PC-9 (cell line): ENCODE data around the gene PKN2. TPM values are rescaled to one million over a fixed set of nuclear protein-coding genes. Genes with fewer than 3 reads are reported as not detected.

Source experiments
- BruUV-seq: library from RNA; stranded (reverse); fragments of 400-500 nt; replicated peaks from 2 replicates; lab custom pipeline; 2021; lab: Mats Ljungman, UMichigan
- CTCF ChIA-PET: fragments of 300-600 bp; sonication (Branson Sonifier 250); formaldehyde crosslinking; loops from one replicate; lab custom pipeline; 2022; ENCODE audit warnings: antibody characterized with exemption; lab: Charles Lee
- POLR2A ChIA-PET: fragments of 300-600 bp; sonication (Branson Sonifier 250); formaldehyde crosslinking; loops from one replicate; lab custom pipeline; 2022; ENCODE audit warnings: antibody characterized with exemption; ENCODE audit not compliant: unreplicated experiment; lab: Charles Lee
- DNase-seq, 2 experiments: peaks; one replicate each; pipeline versions ENCODE4 v3.0.0 to v3.0.0-alpha.2; 2015 to 2022; ENCODE audit warnings: mixed read lengths in 1 of 2
- H2AFZ ChIP-seq: fragments of 200-600 bp; sonication (generic); 2 replicates; pipeline ENCODE4 v1.8.1; 2017; ENCODE audit warnings: antibody characterized with exemption
- H3F3A ChIP-seq: fragments of 200-600 bp; sonication (generic); 2 replicates; pipeline ENCODE4 v1.8.1; 2017; ENCODE audit warnings: antibody characterized with exemption, mild to moderate bottlenecking, low read depth; ENCODE audit not compliant: insufficient read depth
- H3K27ac ChIP-seq: fragments of 200-600 bp; sonication (generic); 2 replicates; pipeline ENCODE4 v1.6.1; 2016; ENCODE audit warnings: mixed run types
- H3K27me3 ChIP-seq: fragments of 200-600 bp; sonication (generic); 2 replicates; pipeline ENCODE4 v1.6.1; 2016; ENCODE audit warnings: low read depth, mixed run types; ENCODE audit not compliant: insufficient read depth
- H3K36me3 ChIP-seq: fragments of 200-600 bp; sonication (generic); 2 replicates; pipeline ENCODE4 v1.6.1; 2016; ENCODE audit warnings: low read depth, mixed run types
- H3K4me1 ChIP-seq: fragments of 200-600 bp; sonication (generic); replicated peaks from 2 replicates; pipeline ENCODE4 v1.6.1; 2016; ENCODE audit warnings: mixed run types; ENCODE audit not compliant: insufficient read depth
- H3K4me2 ChIP-seq: fragments of 200-600 bp; sonication (generic); 2 replicates; pipeline ENCODE4 v1.6.1; 2017; ENCODE audit warnings: mixed run types
- H3K4me3 ChIP-seq: fragments of 200-600 bp; sonication (generic); 2 replicates; pipeline ENCODE4 v1.6.1; 2016; ENCODE audit warnings: mixed run types
- H3K79me2 ChIP-seq: fragments of 200-600 bp; sonication (generic); 2 replicates; pipeline ENCODE4 v1.6.1; 2017; ENCODE audit warnings: low read depth, mixed run types
- H3K9me2 ChIP-seq: fragments of 200-600 bp; sonication (generic); 2 replicates; pipeline ENCODE4 v1.8.1; 2017; ENCODE audit warnings: mild to moderate bottlenecking; ENCODE audit not compliant: insufficient read depth
- H3K9me3 ChIP-seq: fragments of 200-600 bp; sonication (generic); 2 replicates; pipeline ENCODE4 v1.8.1; 2016; ENCODE audit warnings: low read depth; ENCODE audit not compliant: insufficient read depth
- H4K20me1 ChIP-seq: fragments of 200-600 bp; sonication (generic); 2 replicates; pipeline ENCODE4 v1.8.1; 2017; ENCODE audit not compliant: insufficient read depth
- EZH2 ChIP-seq: fragments of 200-600 bp; sonication (generic); IDR thresholded peaks from 2 replicates; pipeline ENCODE4 v1.8.0; 2017; ENCODE audit warnings: antibody characterized with exemption, low read depth
- intact Hi-C: fragments of 100-400 bp; cut with micrococcal nuclease; formaldehyde crosslinking; loops from one replicate; pipeline ENCODE4 v1.10.0; 2022; ENCODE audit not compliant: unreplicated experiment
- total RNA-seq: library from RNA; stranded (reverse); gene quantifications from 2 replicates; pipeline ENCODE4 v1.2.3, GENCODE V29; 2021
- TF ChIP-seq, protein P1 (sequence below): fragments of 200-600 bp; sonication (generic); conservative IDR thresholded peaks from 2 replicates; pipeline ENCODE4 v1.6.1; 2017; ENCODE audit warnings: mixed run types, antibody characterized with exemption, mild to moderate bottlenecking, moderate library complexity

The PKN2 gene
- total RNA-seq, 1 experiment from 2014 or later = 79.3 TPM

DNA sequence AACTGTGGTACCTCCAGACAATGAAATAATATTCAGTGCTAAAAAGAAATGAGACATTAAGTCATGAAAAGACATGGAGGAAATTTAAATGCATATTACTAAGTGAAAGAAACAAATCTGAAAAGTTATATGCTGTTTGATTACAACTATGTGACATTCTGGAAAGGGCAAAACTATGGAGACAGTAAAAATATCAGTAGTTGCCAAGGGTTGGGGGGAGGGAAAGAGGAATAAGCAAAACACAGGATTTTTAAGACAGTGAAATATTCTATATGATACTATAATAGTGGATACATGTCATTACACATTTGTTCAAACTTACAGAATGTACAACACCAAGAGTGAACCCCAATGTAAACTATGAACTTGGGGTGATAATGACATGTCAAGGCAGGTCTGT is 38.2 kb upstream of the PKN2 start:
- H3K27me3 ChIP-seq = no peaks in the 10 kb centered on the region
- no peaks in the 10 kb centered on the region for H3K36me3 ChIP-seq
- no peaks in the 10 kb centered on the region for H3K9me3 ChIP-seq
- POLR2A ChIA-PET = no interaction called here
- CTCF ChIA-PET = no interaction called here
- no peaks in the 10 kb centered on the region for H3K79me2 ChIP-seq
- H4K20me1 ChIP-seq = no peaks in the 10 kb centered on the region
- H2AFZ ChIP-seq = no peak overlapping the region
- peak in 1 of 2 experiments; percentile 22 for DNase-seq
- TF ChIP-seq, protein P1, sequence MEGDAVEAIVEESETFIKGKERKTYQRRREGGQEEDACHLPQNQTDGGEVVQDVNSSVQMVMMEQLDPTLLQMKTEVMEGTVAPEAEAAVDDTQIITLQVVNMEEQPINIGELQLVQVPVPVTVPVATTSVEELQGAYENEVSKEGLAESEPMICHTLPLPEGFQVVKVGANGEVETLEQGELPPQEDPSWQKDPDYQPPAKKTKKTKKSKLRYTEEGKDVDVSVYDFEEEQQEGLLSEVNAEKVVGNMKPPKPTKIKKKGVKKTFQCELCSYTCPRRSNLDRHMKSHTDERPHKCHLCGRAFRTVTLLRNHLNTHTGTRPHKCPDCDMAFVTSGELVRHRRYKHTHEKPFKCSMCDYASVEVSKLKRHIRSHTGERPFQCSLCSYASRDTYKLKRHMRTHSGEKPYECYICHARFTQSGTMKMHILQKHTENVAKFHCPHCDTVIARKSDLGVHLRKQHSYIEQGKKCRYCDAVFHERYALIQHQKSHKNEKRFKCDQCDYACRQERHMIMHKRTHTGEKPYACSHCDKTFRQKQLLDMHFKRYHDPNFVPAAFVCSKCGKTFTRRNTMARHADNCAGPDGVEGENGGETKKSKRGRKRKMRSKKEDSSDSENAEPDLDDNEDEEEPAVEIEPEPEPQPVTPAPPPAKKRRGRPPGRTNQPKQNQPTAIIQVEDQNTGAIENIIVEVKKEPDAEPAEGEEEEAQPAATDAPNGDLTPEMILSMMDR = no peak
- BruUV-seq = no TSS peak
- no peaks in the 10 kb centered on the region for H3K4me1 ChIP-seq
- no peak overlapping the region for H3K4me2 ChIP-seq
- H3K4me3 ChIP-seq = no peak overlapping the region
- H3K27ac ChIP-seq = no peak overlapping the region
- no peaks in the 10 kb centered on the region for H3F3A ChIP-seq
- intact Hi-C loops = no loop called here
- no peaks in the 10 kb centered on the region for H3K9me2 ChIP-seq

DNA sequence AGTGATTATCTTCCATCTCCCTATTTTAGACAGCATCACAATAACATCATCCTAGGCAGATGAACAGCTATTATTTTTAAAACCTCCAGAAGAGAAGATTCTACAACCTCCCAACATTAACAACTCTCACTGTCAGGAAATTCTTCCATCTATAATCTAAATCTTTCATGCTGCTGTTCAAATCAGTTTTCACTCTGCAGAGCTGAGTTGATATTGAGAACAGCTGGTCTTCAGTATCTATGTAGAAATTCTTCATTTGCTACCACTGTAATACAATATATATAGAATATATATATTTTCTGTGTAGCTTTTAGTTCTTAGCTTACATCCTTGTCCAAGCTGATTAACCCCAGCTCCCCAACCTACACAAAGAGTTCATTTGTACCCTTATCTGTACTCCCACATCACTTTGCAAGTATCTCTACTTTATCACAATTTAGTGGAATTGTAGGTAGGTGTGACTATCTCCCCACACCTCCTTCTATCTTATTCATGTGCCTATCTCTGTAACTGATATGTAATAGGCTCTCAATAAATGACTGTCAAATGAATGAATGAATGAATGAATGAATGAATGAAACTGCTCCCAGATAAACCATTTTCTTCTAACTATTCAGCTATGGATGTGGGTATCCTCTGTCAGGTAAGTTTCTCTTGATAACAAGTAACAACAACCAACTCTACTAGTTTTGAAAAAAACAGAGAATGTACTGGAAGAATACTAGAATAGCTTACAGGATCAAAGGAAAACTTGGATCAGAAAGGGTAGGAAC is 37.4 kb upstream of the PKN2 start:
- Histone ChIP-seq H3K27me3 (no peaks in the 10 kb centered on the region), H2AFZ (no peak overlapping the region), H3K36me3 (no peaks in the 10 kb centered on the region), H3K9me3 (no peaks in the 10 kb centered on the region), H3K4me2 (no peak overlapping the region), H4K20me1 (no peaks in the 10 kb centered on the region), H3K27ac (no peak overlapping the region), H3K4me3 (no peak overlapping the region), H3F3A (no peaks in the 10 kb centered on the region), H3K9me2 (no peaks in the 10 kb centered on the region), H3K4me1 (no peaks in the 10 kb centered on the region), H3K79me2 (no peaks in the 10 kb centered on the region)
- intact Hi-C loops = no loop called here
- BruUV-seq = no TSS peak
- TF ChIP-seq, protein P1 = no peak
- no peak for TF ChIP-seq EZH2
- peak in 1 of 2 experiments; percentile 4 for DNase-seq
- ChIA-PET POLR2A (interaction anchor here (0.6 kb wide), 1 partner anchor 9 kb away, joined by 3 read pairs; no protein-coding TSS in a partner anchor), CTCF (interaction anchor here (0.7 to 1.2 kb wide), 2 partner anchors 12 to 49 kb away, joined by 3 read pairs; no protein-coding TSS in a partner anchor)

DNA sequence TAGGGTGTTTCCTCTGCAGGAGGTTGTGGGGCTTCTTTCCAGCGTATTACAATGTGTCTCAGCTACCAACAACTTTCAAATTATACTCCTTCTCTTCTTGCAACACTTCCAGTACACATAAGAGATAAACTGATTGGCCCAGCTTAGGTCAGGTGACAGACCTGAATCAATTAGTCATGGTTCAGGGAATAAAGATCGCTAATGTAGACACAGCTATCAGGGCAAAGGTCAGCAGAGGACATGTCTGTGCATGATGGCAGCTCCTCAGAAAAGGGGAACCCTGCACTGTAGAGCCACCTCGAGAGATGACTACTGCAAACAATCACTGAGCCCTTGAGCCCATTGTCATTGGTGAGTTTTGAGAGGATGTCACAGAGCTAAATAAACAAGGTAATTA is 36.8 kb upstream of the PKN2 start:
- Histone ChIP-seq H3K79me2 (no peaks in the 10 kb centered on the region), H3K4me2 (no peak overlapping the region), H3K9me3 (no peaks in the 10 kb centered on the region), H2AFZ (no peak overlapping the region), H3K27ac (no peak overlapping the region), H3K27me3 (no peaks in the 10 kb centered on the region), H3K4me3 (no peak overlapping the region), H3K4me1 (no peaks in the 10 kb centered on the region), H3K36me3 (no peaks in the 10 kb centered on the region), H4K20me1 (no peaks in the 10 kb centered on the region), H3F3A (no peaks in the 10 kb centered on the region), H3K9me2 (no peaks in the 10 kb centered on the region)
- POLR2A ChIA-PET = interaction anchor here (0.6 kb wide), 1 partner anchor 8 kb away, joined by 3 read pairs; no protein-coding TSS in a partner anchor
- no peak for DNase-seq
- CTCF ChIA-PET = interaction anchor here (0.7 to 1.2 kb wide), 2 partner anchors 11 to 49 kb away, joined by 3 read pairs; no protein-coding TSS in a partner anchor
- no peak for TF ChIP-seq EZH2
- TF ChIP-seq, protein P1 = no peak
- BruUV-seq = no TSS peak
- intact Hi-C loops = no loop called here
